ENCODE measurements around the gene SNRPB2.

- TF ChIP-seq CTCF (conservative IDR thresholded peaks at IDR 0.05; ENCODE audit: low read length) (no peak), EZH2phosphoT487 (IDR thresholded peaks at IDR 0.05; ENCODE audit: borderline replicate concordance) (no peak)
Observed at GRCh38 chr20:16760431-16761304, 30.8 kb downstream of the SNRPB2 start.
